Measurements from ENCODE around the gene PTPRF.

- no peak for TF ChIP-seq CTCF (IDR thresholded peaks at IDR 0.05)
- no peak for TF ChIP-seq POLR2A (IDR thresholded peaks at IDR 0.05)
These were observed 90.3 kb downstream of the PTPRF start for GRCh38 chr1:43620956-43621355.

Measured in lower leg skin (tissue), 3 donors.